ENCODE measurements around the gene IDH2. TPM values are rescaled to one million over a fixed set of nuclear protein-coding genes. Genes with fewer than 3 reads are reported as not detected.

The IDH2 gene
- total RNA-seq, 6 donors from 2014 or later, result 41.5 to 72.1 (median 48.7) TPM

GRCh38 chr15:90083954-90084607, 18.2 kb downstream of the IDH2 start:
- peaks cover 11 to 80% (median 56%) of the 10 kb centered on the region in 4 donors for H3K36me3 ChIP-seq
- ATAC-seq (ENCODE audit: low FRiP score in 2 of 2), result no peak

GRCh38 chr15:90083419-90083818, 18.8 kb downstream of the IDH2 start:
- H3K27ac ChIP-seq, result no peak overlapping the region
- ATAC-seq (ENCODE audit: low FRiP score in 2 of 2) (no peak), DNase-seq (no peak)
- H3K27me3 ChIP-seq, result no peaks in the 10 kb centered on the region
- H3K36me3 ChIP-seq, result peaks cover 11 to 83% (median 61%) of the 10 kb centered on the region in 4 donors
- 92 to 98% methylated on average over 5 of the region's 5 CpGs for WGBS, 2 donors
- H3K9me3 ChIP-seq, result no peaks in the 10 kb centered on the region
- TF ChIP-seq POLR2AphosphoS5 (IDR thresholded peaks at IDR 0.05), result no peak
- TF ChIP-seq POLR2A (IDR thresholded peaks at IDR 0.05), result no peak
- no peak for TF ChIP-seq EP300 (IDR thresholded peaks at IDR 0.05)
- TF ChIP-seq CTCF (IDR thresholded peaks at IDR 0.05), result no peak
- peaks cover 8 to 12% (median 11%) of the 10 kb centered on the region in 4 donors for H3K4me1 ChIP-seq
- H3K4me3 ChIP-seq, result no peak overlapping the region

More at GRCh38 chr15:90083954-90084607, 18.2 kb downstream of the IDH2 start:
- no peak overlapping the region for H3K4me3 ChIP-seq
- H3K27ac ChIP-seq, result peak overlapping the region in 1 of 4 donors; percentile 14
- no peaks in the 10 kb centered on the region for H3K9me3 ChIP-seq
- 82 to 96% methylated on average over 8 to 13 of the region's 14 CpGs for WGBS, 2 donors
- no peak for TF ChIP-seq POLR2AphosphoS5 (IDR thresholded peaks at IDR 0.05)
- TF ChIP-seq POLR2A (IDR thresholded peaks at IDR 0.05), result no peak
- no peak for TF ChIP-seq EP300 (IDR thresholded peaks at IDR 0.05)
- TF ChIP-seq CTCF (IDR thresholded peaks at IDR 0.05), result no peak
- peaks cover 8 to 12% (median 11%) of the 10 kb centered on the region in 4 donors for H3K4me1 ChIP-seq
- DNase-seq, result peak in 1 of 2 donors; percentile 55
- H3K27me3 ChIP-seq, result no peaks in the 10 kb centered on the region

GRCh38 chr15:90082140-90082715, 20.0 kb downstream of the IDH2 start:
- no peaks in the 10 kb centered on the region for H3K9me3 ChIP-seq
- no peaks in the 10 kb centered on the region for H3K27me3 ChIP-seq
- H3K4me3 ChIP-seq, result no peak overlapping the region
- ATAC-seq (ENCODE audit: low FRiP score in 2 of 2) (no peak), DNase-seq (peak in 1 of 2 donors; percentile 48)
- peaks cover 8 to 12% (median 11%) of the 10 kb centered on the region in 4 donors for H3K4me1 ChIP-seq
- H3K27ac ChIP-seq, result peak overlapping the region in 1 of 4 donors; percentile 50
- TF ChIP-seq EP300 (IDR thresholded peaks at IDR 0.05) (no peak), POLR2A (IDR thresholded peaks at IDR 0.05) (no peak), POLR2AphosphoS5 (IDR thresholded peaks at IDR 0.05) (no peak), CTCF (IDR thresholded peaks at IDR 0.05) (no peak)
- peaks cover 11 to 81% (median 58%) of the 10 kb centered on the region in 4 donors for H3K36me3 ChIP-seq
- 50 to 83% methylated on average over 1 to 9 of the region's 9 CpGs for WGBS, 2 donors

- 64 to 87% methylated on average over 11 of the region's 11 CpGs for WGBS, 2 donors
- peaks cover 11 to 88% (median 60%) of the 10 kb centered on the region in 4 donors for H3K36me3 ChIP-seq
These were observed 21.4 kb downstream of the IDH2 start for GRCh38 chr15:90080818-90081393.

More at GRCh38 chr15:90080818-90081393, 21.4 kb downstream of the IDH2 start:
- no peak overlapping the region for H3K4me3 ChIP-seq
- H3K27ac ChIP-seq, result peak overlapping the region in 3 of 4 donors; percentile 22 to 50 (median 26)
- no peaks in the 10 kb centered on the region for H3K9me3 ChIP-seq
- TF ChIP-seq EP300 (IDR thresholded peaks at IDR 0.05), result no peak
- TF ChIP-seq POLR2A (IDR thresholded peaks at IDR 0.05), result no peak
- no peak for TF ChIP-seq CTCF (IDR thresholded peaks at IDR 0.05)
- no peak for TF ChIP-seq POLR2AphosphoS5 (IDR thresholded peaks at IDR 0.05)
- DNase-seq (peak in 1 of 2 donors; percentile 78), ATAC-seq (ENCODE audit: low FRiP score in 2 of 2) (no peak)
- no peaks in the 10 kb centered on the region for H3K27me3 ChIP-seq
- H3K4me1 ChIP-seq, result peaks cover 8 to 12% (median 11%) of the 10 kb centered on the region in 4 donors

Data from upper lobe of left lung (tissue), 6 donors.